Measurements from ENCODE around the gene TP53AIP1. TPM values are rescaled to one million over a fixed set of nuclear protein-coding genes. Genes with fewer than 3 reads are reported as not detected.

TP53AIP1 gene
- total RNA-seq, 3 donors from 2014 or later, result 0.25 to 0.55 (median 0.36) TPM

GRCh38 chr11:128970598-128971190 lies 28.0 kb upstream of the TP53AIP1 start:
- Histone ChIP-seq H3K4me1 (ENCODE audit: low read depth) (no peaks in the 10 kb centered on the region), H3K9me3 (no peaks in the 10 kb centered on the region), H3K4me3 (no peak overlapping the region), H3K36me3 (ENCODE audit: low read depth) (no peaks in the 10 kb centered on the region)
- no peak for TF ChIP-seq CTCF (IDR thresholded peaks at IDR 0.05)
- DNase-seq, result no peak
- peak; percentile 16 for ATAC-seq
- intact Hi-C loops (cut with DNase I, micrococcal nuclease), result no loop called here

GRCh38 chr11:128968916-128969315 lies 26.2 kb upstream of the TP53AIP1 start:
- H3K4me3 ChIP-seq, result no peak overlapping the region
- TF ChIP-seq CTCF (IDR thresholded peaks at IDR 0.05), result no peak
- no peak for ATAC-seq
- H3K9me3 ChIP-seq, result no peaks in the 10 kb centered on the region
- no peak for DNase-seq
- H3K4me1 ChIP-seq (ENCODE audit: low read depth), result no peaks in the 10 kb centered on the region
- intact Hi-C loops (cut with DNase I, micrococcal nuclease), result no loop called here
- no peaks in the 10 kb centered on the region for H3K36me3 ChIP-seq (ENCODE audit: low read depth)

GRCh38 chr11:128967578-128967977 lies 24.9 kb upstream of the TP53AIP1 start:
- no peak for TF ChIP-seq CTCF (IDR thresholded peaks at IDR 0.05)
- Histone ChIP-seq H3K4me3 (no peak overlapping the region), H3K4me1 (ENCODE audit: low read depth) (no peaks in the 10 kb centered on the region), H3K36me3 (ENCODE audit: low read depth) (no peaks in the 10 kb centered on the region), H3K9me3 (no peaks in the 10 kb centered on the region)
- ATAC-seq (no peak), DNase-seq (no peak)
- intact Hi-C loops (cut with DNase I, micrococcal nuclease), result no loop called here

- H3K9me3 ChIP-seq, result no peaks in the 10 kb centered on the region
- H3K4me1 ChIP-seq (ENCODE audit: low read depth), result no peaks in the 10 kb centered on the region
- intact Hi-C loops (cut with DNase I, micrococcal nuclease), result no loop called here
- no peak overlapping the region for H3K4me3 ChIP-seq
- no peaks in the 10 kb centered on the region for H3K36me3 ChIP-seq (ENCODE audit: low read depth)
- TF ChIP-seq CTCF (IDR thresholded peaks at IDR 0.05), result no peak
- peak; percentile 47 for ATAC-seq
- DNase-seq, result no peak
These were observed 22.8 kb upstream of the TP53AIP1 start for GRCh38 chr11:128965485-128965884.

GRCh38 chr11:128964463-128964930 lies 21.8 kb upstream of the TP53AIP1 start:
- intact Hi-C loops (cut with DNase I, micrococcal nuclease), result loop anchor here in 1 of 2 donors (5.0 kb wide), 1 partner anchor 82 kb away; no protein-coding TSS in a partner anchor

More at GRCh38 chr11:128964463-128964930, 21.8 kb upstream of the TP53AIP1 start:
- Histone ChIP-seq H3K4me1 (ENCODE audit: low read depth) (no peaks in the 10 kb centered on the region), H3K4me3 (no peak overlapping the region), H3K36me3 (ENCODE audit: low read depth) (no peaks in the 10 kb centered on the region), H3K9me3 (no peaks in the 10 kb centered on the region)
- DNase-seq, result no peak
- no peak for ATAC-seq
- no peak for TF ChIP-seq CTCF (IDR thresholded peaks at IDR 0.05)
